Brain pericyte (primary cell): Measurements from ENCODE around the gene GSTT2.
"Not testable (repeated sequence)": the region's sequence is repeated elsewhere in the genome, so short reads cannot be mapped to it uniquely, and the experiment has no call there.

Experiments used
- DNase-seq: peaks from one replicate; pipeline ENCODE4 v3.0.0-alpha.2; 2012; ENCODE audit warnings: low read depth, low spot score

Gene GSTT2

GRCh38 chr22:23974345-23974744 lies 5.6 kb upstream of the GSTT2 start, which contains the start of gene DDT:
TSS of gene DDT (minus strand) at chr22:23974441. CDS start at chr22:23974414, 27 bp downstream.
- not testable (repeated sequence) for DNase-seq

GRCh38 chr22:23974836-23975352 lies 5.0 kb upstream of the GSTT2 start:
- DNase-seq = not testable (repeated sequence)

DNA sequence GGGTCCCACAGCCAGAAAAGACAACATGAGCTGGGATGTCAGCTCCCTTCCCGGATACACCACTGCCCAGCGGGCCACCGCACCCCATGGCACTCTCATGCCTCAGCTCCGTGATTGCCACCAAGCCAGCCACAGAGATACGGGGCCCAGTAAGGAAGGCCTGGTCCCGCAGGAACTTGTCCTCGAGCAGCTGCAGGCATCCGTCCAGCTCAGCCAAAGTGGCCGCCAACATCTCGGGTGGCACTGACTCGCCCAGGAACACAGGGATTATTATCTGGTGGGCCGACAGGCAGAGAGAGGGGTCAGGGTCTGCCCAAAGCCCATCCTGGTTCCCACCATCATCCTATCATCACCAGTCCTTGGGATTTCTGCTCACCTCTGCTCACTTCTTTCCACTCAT lies 2.6 kb upstream of the GSTT2 start:
- DNase-seq = not testable (repeated sequence)

DNA sequence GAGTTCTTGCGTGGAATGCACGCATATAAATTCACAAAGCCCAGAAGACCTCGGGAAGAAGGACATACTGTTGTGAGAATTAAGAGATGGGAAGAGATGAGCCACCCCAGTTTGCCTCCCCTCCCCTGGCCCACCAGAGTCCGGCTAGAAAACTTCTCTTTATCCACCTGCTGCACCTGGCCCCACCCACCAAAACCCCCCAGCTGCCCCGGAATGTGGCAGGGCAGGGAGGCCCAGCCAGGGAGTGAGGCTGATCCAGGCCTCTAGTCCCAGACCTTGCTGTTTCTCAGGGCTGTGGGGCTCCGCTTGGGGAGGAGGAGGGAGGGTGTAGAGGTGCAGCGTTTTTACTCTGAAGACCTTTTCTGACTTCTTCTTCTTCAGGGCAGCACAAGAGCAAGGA lies 633 bp downstream of the GSTT2 start:
- not testable (repeated sequence) for DNase-seq

DNA sequence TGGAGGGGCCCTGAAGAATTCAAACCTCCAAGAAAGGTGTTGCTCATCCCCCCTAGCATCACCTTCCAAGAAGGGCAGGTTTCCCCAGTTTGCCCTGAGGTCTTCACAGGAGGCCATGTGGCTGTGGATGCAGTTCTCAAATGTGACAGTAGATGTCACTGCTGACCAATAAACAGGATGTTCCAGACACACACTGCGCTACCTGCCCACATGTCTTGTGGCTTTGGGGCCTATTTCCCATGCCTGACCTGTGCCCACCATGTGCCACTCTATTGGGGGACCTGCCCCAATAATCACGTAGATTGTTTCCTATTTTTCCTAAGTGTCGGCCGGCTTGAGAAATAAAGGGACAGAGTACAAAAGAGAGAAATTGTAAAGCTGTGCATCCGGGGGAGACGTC lies 4.5 kb downstream of the GSTT2 start:
- no peak for DNase-seq

GRCh38 chr22:23986089-23986488 lies 6.2 kb downstream of the GSTT2 start:
- not testable (repeated sequence) for DNase-seq

DNA sequence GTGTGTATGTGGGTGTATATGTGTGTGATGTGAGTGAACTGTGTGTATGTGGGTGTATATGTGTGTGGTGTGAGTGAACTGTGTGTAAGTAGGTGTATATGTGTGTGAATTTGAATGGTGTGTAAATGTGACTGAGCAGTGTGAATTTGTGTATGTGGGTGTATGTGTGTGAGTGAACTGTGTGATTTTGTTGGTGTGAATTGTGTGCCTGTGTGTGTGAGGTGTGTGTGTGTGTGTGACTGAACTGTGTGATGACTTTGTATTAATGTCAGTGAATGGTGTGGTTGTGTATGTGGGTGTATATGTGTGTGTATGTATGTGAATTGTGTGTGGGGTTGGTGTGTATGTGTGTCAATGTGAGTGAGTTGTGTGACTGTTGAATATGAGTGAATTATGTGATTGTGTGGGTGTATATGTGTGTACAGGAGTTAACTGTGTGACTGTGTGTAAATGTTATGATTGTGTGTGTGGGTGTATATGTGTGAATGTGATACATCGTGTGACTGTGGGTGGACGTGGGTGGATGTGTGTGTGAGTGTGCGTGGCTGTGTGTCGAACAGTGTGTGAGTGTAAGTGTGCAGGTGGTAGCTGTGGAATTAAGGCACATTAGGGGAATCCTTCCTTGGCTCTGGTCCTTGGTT lies 6.7 kb downstream of the GSTT2 start:
- DNase-seq = not testable (repeated sequence)

GRCh38 chr22:23989583-23990244 lies 9.8 kb downstream of the GSTT2 start:
- DNase-seq = not testable (repeated sequence)

DNA sequence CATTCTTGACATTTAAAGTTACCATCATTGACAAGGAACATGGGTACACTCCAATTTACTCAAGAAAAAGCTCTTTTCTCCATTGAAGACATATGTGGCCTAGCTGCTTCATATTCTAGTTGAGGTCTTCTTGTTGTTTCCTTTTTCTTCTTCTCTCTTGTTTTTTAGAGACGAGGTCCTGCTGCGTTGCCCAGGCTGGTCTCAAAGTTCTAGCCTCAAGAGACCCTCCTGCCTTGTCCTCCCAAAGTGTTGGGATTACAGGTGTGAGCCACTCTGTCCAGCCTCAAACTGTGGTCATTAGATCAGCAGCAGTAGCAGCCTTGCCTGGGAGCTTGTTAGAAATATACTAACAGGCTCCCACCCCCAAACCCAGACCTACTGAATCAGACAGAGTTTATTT lies 13.1 kb downstream of the GSTT2 start:
- not testable (repeated sequence) for DNase-seq

GRCh38 chr22:23993581-23994177 lies 13.7 kb downstream of the GSTT2 start:
- DNase-seq = not testable (repeated sequence)

DNA sequence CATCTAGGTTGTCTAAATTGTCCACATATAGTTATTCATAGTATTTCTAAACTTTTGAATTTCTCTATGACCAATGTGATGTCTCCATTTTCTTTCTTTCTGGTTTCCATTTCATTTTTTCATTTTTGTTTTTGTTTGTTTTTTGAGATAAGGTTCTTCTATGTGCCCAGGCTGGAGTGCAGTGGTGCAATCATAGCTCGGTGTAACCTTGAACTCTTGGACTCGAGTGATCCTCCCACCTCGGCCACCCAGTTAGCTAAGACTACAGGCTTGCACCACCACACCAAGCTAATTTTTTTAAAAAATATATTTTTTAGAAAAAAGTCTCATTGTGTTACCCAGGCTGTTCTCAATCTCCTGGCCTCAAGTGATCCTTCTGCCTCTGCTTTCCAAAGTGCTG lies 17.2 kb downstream of the GSTT2 start:
- no peak for DNase-seq

GRCh38 chr22:23999779-24000178 lies 19.8 kb downstream of the GSTT2 start:
- DNase-seq = not testable (repeated sequence)

DNA sequence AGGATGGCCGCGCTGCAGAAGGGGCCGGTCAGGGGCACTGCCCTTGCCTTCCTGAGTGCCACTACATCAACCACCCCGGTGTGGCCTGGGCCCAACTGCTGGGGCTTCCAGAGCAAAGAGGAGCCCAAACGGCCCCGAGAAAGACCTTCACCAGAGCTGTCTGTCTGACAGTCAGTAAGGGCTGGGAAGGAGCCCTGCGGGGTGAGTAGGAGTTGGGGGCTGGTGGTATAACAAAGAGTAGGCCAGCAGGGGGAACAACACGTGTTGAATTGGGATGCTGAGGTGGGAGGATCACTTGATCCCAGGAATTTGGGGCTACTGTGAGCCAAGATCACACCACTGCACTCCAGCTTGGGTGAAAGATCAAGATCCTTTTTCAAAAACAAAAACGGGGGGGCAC lies 21.4 kb downstream of the GSTT2 start:
- DNase-seq = no peak

DNA sequence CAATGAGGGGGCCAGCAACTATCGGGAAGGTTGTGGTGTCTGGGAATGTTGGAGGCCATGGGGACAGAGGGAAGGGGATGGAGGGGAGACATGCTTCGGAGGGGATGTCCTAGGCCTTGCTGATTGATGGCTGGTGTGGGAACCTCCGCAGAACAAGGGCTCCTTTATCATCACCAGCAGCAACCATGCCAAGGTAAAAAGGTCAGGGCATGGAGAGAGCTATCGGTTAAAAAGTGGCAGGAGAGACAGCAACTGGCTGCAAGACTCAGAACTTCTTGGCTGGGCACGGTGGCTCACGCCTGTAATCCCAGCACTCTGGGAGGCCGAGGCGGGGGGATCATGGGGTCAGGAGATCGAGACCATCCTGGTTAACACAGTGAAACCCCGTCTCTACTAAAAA lies 22.3 kb downstream of the GSTT2 start:
- DNase-seq = no peak

DNA sequence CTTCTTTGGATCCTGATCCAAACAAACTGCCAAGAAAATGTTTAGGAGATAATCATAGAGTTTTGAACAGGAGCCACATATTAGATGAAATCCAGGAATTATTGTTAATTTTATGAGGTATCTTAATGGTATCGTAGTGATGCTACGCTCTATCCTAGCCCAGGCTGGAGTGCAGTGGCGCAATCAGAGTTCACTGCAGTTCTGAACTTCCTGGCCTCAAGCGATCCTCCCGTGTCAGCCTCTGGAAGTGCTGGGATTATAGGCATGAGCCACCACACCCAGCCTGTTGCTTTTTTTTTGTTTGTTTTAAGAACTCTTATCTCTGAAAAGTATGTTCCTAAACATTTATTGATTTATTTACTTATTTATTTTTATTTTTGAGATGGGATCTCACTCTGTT lies 22.9 kb downstream of the GSTT2 start:
- DNase-seq = no peak

- no peak for DNase-seq
Measured at GRCh38 chr22:24003887-24004286, 24.0 kb downstream of the GSTT2 start.

DNA sequence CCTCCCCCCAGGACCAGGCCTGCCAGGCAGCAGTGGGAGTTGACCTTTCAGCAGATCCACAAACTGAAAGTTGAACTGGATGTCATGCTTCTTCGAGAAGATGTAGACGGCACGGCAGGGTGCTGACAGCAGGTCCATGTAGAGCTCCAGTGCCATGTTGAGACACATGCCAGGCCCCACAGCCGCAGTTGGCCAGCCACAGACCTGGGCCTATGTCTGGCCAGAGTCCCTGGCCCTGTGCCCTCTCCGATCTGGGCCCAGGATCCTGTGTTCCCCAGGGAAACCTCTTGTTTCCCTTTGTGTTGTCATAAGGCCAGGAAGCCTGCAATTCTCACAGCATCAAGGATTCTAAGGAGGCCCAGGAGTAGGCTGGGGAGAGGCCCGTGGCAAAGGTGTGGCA lies 25.3 kb downstream of the GSTT2 start, which contains the start of gene GSTT4:
Gene GSTT4, minus strand, starts transcription at position 253 of the 400 bp plus-strand sequence. Its CDS starts 97 bp downstream, at position 156.
- DNase-seq = no peak

DNA sequence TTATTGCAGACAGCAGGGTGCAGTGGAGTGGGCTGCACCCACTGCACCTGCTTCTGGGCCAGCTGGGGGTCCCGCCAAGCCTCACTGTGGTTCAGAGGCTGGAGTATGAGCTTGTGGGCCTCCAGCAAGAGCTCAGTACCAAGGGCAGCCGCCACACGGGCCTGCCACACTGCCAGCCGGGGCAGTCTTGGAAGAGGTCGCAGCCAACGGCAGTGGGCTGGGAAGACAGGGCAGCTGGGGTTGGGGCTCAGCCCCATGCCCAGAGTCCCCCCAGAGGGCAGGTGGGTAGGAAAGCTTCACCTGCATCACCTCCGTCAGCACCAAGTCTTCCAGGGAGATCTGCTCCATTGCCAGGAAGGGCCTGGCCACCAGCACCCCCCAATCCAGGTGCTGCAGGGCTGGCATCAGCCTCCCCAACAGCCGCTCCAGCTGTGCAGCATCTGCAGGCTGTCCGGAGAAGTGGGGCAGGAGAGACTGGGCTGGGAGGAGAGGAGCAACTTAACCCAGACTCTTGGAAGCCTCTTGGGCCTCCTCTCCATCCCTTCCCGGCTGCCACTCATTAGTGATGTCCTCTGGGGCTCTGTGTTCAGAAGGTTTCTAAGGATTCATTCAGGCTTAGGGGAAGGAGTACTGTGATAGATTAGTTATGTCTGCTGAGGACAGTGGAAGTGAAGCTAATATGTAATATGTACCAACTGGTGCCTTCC lies 26.4 kb downstream of the GSTT2 start:
- no peak for DNase-seq

DNA sequence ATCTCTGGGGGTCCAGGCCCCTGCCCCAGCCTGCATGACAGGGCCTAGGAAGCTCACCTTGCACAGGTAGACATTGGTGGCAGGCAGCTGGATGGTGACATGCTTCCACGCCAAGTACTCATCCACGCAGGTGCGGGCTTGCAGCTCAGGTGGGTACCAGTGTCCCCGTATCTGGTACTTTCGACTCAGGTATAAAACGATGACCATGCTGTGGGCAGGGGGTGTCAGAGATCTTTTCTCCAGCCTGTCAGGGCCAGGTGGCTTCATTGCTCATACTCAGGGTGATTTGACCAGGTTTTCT lies 26.9 kb downstream of the GSTT2 start:
- DNase-seq = no peak

DNA sequence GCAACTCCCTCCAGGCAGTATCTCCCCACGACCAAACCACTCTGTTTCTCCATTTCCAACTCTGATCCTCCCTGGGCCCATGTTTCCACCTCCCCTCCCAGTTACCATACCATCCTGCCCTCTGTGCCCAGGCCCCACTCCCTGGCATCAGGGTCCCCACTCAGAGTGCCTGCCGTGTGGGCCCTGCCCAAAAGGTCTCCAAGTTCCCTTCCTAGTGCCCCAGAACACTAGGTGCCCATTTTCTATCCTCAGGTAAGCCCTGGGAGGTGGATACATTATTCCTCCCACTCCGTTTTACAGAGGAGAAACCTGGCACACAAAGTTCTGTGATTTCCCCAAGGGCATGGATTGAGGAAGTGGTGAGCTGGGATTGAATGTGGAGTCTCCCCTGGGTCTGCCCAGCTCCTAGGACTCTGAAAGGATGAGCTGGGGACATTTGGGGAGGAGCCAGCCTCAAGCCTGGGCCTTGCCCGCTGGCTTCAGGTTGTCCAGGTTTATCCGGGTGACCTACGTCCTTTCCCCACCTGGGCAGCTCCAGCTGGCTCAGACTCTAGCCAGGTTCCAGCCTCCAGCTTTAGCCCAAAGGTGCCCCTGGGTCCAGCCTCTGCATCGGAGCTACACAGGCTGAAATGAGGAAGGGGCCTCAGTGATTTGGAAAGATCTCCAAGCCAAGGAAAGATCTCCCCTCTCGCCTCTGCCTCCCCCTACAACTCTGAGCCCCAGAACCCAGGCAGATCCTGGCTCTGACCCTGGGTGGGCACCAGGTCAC lies 27.5 kb downstream of the GSTT2 start:
- no peak for DNase-seq

- no peak for DNase-seq
Measured at GRCh38 chr22:24008022-24008283, 28.0 kb downstream of the GSTT2 start.
